Renal cortical epithelial cell (primary cell): ENCODE data around the gene RARS1. TPM values are rescaled to one million over a fixed set of nuclear protein-coding genes. Genes with fewer than 3 reads are reported as not detected.

Experiments used
- DNase-seq: peaks from one replicate; pipeline ENCODE4 v3.0.0-alpha.2; 2011; ENCODE audit warnings: low read depth
- total RNA-seq: library from RNA; depleted of rRNA; stranded (reverse); fragments of >200 nt; gene quantifications from 2 replicates; pipeline ENCODE4 v1.2.3, GENCODE V29; 2014

RARS1 gene
- 153 and 373 TPM in 2 replicates for total RNA-seq

DNA sequence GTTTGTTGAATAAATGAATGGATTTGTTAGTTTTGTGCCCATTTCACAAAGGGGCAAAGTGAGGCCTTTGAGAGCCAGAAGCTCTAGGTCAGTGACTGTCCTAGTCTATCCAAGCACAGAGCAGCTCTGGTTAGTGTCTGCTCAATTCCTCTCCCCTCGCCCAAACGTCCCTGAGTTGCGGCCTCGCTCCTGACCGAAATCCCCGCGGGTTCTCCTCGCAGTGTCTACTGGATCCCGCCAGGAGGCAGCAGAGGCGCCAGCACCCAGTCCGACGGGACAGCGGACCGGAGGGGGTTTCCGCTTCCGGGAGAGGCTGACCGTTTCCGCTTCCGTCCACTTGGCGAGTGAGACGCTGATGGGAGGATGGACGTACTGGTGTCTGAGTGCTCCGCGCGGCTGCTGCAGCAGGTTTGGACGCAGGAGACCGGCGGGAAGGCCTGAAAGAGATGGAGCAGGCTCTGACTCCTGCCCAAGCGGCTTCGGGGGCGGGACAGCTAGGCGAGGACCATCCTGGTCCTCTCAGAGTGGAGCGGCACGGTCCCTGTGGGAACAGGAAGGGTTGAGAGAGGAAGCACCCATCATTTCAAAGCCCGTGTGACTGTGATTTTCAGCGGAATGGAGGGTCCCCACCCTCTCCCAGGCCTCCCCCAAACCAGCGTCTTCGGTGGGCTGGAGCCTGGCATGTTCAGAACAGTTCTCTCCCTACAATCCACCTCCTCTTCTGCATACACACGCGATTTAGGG is at the start of gene RARS1:
Gene RARS1, plus strand, starts transcription at position 336 of the 744 bp plus-strand sequence. Its CDS starts 28 bp downstream, at position 364.
- DNase-seq: peak; percentile 89

DNA sequence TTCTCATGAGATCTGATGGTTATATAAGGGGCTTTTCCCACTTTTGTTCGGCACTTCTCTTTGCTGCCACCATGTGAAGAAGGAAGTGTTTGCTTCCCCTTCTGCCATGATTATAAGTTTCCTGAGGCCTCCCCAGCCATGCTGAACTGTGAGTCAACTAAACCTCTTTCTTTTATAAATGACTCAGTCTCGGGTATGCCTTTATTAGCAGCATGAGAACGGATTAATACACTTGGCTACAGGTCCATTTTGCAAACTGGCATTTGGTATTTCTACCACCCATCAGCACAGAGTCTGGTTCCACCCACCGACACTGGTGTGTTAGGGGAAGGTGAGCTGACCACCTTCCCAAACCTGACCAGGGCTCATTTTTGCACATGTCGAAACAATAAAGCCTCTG is 47.9 kb upstream of the RARS1 start:
- peak; percentile 14 for DNase-seq

DNA sequence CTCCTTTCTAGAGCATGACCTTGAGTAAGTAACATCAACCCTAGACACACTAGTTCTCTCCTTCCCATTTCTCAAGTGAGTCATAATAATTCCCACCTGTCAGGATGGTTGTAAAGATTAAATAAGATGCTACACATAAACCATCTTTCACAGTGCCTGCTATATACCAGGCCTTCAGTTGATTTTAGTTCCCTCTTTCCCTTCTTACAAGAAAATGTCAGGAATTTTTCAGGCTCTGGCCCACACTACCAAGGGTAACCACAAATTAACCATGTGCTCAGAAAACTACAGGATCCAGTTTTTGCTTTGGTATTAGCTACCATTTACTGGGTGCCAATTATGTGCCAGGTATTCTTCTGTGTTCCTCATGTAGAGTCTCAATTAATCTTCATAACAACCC is 42.7 kb upstream of the RARS1 start:
- DNase-seq: no peak

DNA sequence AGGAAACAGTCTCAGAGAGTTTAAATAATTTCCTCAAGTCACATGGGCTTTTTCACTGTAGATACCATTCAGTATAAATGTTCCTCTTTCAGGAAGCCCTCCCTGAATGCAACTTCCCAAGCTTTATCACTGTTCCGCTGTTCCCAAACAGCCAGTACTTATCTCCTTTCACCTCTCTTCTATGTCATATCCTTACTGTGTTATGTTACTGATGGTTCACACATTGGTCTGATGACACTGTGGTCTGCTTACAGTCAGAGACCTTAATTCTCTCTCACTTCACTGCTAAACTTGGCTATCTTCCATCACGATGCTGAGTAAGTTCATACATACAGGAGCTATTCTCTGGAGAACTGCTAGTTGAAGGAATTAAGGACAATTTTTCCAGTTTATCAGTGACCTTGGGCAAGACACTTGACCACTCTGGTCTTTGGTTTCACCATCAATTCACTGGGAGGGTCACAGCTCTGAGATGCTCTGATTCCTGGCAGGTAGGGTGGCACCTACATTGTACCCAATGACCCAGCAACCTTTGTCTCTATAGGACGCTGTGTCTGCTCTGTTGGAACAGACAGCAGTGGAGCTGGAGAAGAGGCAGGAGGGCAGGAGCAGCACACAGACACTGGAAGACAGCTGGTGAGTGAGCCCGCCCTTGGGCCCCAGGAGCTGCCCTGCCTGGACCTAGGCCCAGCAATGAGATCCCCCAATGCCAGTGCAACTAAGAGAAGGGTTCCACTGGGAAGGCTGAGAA is 42.1 kb upstream of the RARS1 start:
- DNase-seq: no peak

DNA sequence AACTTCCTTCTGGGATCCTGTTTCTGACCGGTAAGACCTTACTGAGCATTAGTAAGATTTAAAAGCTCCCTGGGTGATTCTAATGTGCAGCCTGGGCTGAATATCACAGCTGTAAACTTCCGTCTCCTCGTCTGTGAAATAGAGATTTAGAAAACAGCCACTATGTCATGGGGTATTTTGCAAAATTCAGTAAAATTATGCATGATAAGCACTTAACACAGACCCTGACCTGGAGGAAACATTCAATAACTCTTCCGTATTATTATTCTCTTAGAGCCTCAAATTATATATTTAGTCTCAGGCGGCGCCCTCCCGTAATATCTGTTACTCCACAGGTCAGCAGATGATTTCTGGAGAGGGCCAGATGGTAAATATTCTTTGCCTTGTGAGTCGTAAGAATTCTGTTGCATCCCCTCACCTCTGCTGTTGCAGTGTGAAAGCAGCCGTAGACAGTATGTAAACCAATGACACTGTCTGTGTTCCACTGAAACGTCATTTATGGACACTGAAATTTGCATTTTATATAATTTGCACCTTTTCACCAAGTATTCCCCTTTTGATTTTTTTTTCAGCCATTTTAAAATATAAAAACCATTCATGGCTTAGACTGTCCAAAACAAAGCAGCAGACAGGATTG is 39.2 kb upstream of the RARS1 start:
- DNase-seq: no peak

DNA sequence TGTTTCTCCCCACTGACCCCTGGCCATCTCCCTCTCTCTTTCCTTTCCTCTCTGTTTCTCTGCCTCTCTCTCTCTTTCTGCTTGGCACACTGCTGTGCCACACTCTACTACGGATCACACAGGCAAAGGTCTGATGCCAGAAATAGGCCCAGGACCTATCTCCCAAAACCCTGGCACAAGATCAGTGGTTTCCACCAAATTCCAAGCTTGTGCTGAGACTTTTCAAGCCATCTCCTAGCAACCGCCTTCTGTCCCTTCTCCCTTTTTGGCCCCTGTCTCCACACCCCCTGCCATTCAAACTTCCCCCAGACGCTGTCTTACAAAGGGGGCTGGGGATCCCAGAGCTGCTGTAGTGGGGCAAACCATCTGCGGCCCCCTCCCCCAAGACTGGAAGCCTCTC is 38.5 kb upstream of the RARS1 start:
- no peak for DNase-seq

DNA sequence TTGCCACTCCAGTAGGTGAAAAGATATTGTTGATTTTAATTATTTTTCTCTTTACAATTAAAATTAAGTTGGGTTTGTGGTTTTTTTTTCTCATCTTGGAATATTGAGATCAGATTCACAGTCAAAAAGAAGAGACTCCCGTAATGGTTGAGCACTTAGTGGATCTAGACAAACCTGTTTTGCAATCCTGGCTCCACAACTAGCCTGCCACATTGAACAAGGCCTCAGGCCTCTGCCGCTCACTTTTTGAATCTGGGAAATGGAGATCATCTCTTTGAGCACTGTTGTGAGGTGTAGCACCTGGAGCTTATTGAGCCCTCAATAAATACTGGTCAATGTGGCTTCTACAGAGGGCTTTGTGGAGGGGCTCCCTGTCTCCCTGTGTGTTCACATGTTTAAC is 37.1 kb upstream of the RARS1 start:
- DNase-seq: no peak

DNA sequence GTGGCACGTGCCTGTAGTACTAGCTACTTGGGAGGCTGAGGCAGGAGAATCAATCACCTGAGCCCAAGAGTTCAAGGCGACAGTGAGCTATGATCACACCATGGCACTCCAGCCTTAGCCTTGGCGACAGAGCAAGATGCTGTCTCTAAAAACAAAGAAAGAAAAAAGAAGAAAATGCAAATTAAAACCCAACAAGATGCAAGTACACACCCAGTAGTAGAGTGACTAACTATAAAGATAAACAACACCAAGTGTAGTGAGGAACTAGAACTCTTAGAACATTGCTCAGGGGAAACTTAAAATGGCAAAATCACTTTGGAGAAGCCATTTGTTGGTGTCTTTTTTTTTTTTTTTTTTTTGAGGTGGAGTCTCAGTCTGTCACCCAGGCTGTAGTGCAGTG is 34.7 kb upstream of the RARS1 start:
- no peak for DNase-seq

DNA sequence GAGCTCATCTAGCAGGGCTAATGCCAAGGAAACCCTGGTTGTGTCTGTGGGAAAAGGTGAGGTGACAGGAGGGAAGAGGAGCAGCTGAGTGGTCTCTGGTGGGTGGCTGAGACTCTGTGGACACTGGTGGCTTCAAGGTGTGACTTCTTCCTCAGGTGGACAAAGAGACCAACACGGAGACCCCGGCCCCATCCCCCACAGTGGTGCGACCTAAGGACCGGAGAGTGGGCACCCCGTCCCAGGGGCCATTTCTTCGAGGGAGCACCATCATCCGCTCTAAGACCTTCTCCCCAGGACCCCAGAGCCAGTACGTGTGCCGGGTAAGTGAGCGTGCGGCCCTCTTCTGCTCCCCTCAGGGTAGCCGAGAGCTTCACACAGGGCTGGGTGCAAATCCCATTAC is 31.1 kb upstream of the RARS1 start:
- no peak for DNase-seq

DNA sequence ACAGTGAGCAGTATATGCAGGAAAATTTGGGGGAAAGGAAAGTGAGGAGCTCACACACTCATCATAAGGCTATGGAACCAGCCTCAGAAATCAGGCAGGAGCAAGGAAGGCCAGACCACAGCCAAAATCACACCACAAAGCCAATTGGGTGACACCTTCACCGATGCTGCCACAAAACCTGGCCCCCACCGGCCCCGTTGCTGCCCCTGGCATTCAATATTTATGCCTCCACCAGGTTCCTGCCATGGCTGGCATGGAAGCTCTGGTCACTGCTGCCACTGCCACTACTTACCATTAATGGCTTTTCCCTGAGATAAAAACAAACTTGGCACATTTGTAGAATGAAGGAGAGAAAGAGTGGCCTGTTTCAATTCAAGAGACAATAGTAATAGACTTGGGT is 28.7 kb upstream of the RARS1 start:
- no peak for DNase-seq

DNA sequence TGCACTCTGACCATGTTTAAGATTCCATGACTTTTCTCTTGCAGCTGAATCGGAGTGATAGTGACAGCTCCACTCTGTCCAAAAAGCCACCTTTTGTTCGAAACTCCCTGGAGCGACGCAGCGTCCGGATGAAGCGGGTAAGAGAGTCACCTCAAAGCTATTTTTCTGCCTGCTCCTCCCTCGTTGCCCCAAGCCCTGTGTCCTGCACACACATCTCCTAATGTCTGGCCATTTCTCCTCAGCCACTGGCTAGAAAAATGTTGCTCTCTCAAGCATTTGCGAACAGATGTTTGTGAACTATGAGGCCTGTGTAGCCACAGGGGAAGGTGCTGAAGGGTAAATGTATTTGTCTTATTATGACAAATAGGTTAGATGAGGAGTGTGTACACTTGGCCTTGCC is 25.7 kb upstream of the RARS1 start:
- DNase-seq: no peak

DNA sequence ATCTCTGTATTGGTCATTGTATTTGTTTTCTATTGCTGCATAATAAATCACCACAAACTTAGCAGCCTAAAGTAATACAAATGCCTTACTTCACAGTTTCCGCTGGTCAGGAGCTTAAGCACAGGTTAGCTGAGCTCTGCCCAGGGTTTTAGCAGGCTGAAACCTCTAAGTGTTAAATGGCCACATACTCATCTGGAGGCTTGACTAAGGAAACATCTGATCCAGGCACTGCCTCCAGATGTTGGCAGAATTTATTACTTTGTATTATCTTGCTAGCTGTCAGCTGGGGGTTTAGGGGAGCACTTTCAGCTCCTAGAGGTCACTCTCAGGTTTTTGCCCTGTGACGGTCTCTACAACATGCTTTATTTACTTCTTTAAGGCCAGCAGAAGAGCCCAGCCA is 23.2 kb upstream of the RARS1 start:
- no peak for DNase-seq

DNA sequence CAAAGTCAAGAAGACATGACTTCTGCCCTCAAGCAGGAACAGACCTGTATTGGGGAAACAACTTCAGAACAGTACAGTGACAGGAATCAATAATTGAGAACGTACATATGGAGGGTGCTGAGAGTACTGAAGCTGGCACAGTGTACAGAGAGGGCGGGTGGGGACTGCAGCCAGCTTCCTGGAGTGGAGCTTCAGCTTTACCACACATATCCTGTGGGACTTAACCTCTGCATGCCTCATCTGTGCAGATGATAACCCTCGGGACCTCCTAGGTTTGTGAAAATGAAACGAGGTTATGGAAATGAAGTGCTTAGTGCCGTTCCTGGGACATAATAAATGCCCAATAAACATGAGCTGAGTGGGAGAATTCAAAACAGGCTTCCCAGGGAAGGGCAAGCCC is 22.1 kb upstream of the RARS1 start:
- DNase-seq: no peak

DNA sequence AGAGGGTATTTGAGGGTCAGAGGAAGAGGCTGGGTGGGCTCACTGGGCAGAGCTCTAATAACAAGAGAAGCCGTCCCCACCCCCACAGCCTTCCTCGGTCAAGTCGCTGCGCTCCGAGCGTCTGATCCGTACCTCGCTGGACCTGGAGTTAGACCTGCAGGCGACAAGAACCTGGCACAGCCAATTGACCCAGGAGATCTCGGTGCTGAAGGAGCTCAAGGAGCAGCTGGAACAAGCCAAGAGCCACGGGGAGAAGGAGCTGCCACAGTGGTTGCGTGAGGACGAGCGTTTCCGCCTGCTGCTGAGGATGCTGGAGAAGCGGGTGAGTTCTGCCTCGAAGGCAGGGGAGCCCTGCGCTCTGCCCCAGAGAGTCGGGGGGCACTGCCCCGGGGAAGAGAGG is 21.6 kb upstream of the RARS1 start:
- DNase-seq: no peak

DNA sequence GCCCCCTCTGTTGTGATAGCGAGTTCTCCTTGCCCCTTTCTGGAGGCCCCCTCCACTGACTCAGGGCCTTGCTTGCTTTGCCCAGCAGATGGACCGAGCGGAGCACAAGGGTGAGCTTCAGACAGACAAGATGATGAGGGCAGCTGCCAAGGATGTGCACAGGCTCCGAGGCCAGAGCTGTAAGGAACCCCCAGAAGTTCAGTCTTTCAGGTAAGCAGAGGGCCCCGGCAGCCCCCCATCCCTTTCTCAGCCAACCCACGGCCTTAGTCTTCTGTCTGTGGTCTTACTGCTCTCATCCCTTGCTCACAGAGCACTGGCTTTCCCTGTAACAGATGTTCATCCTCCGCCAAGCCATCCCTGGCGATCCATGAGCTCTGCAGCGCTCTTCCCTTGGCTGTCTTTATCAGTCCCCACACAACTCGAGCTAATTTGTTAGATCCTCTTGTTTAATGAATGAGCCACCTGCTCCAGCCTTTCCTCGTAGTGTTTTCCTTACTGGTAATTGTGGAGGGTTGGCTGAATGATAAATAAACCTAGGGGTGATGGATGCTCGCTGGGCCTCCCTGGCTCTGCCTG is 18.4 kb upstream of the RARS1 start:
- DNase-seq: no peak

DNA sequence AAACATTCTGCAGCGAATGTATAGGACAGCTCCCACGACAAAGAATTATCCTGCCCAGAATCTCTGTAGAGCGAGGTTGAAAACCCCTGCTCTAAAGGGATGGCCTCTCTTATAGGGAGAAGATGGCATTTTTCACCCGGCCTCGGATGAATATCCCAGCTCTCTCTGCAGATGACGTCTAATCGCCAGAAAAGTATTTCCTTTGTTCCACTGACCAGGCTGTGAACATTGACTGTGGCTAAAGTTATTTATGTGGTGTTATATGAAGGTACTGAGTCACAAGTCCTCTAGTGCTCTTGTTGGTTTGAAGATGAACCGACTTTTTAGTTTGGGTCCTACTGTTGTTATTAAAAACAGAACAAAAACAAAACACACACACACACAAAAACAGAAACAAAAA is 17.4 kb upstream of the RARS1 start:
- DNase-seq: peak; percentile 43

DNA sequence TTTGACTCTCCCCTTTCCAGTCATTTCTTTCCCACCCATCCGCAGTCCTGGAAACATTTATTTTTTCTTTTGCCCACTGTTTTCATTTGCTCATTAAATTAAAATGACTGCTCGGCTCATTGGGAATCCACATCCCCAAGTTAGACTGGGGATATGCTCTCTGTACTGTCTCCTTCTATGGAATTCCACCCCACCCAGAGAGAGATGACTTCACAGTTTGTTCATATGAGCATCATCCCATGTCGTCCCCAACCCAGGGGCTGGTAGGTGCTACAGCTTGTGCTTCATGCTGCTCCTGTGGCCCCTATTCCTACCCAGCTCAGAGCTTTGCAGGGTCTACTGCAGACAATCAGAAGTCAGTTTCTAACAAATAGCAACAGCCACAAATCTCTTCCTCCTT is 16.5 kb upstream of the RARS1 start:
- DNase-seq: no peak

DNA sequence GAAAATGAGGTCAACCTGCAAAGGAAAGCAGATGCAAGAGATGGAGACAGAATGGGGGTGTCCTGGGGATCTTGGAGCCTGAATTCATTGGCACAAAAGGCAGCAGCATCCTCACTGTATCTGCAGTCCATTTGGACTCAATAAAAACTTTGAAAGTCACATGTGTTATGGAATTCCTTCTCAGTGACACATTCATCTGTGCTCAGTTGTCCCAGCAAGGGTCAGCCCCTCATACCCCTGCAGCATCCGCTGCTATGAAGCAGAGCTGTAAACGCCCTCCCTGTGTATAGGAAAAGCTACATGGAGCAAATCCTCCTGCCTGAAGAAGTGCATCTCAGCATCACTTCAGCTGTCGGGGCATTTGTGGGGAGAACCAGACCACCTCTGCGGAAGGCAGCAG is 14.5 kb upstream of the RARS1 start:
- DNase-seq: no peak

DNA sequence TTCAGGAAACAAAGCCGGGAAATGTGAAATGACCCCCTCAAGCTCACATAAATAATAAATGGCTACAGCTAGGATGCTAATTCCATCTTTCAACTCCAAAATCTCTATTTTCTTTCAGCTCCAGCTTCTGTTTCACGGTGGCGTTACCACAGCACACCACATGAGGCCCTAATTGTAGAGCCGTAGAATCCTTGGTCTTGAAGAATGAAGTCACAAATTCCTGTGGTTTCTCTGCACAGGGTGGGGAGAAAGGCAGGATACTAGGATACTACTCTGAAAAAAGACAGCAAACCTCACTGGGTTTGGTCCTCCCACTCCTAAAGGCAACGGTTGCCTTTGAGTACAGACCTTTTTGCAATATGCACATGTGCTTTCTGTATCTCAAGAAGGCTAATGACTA is 13.9 kb upstream of the RARS1 start:
- peak; percentile 87 for DNase-seq

DNA sequence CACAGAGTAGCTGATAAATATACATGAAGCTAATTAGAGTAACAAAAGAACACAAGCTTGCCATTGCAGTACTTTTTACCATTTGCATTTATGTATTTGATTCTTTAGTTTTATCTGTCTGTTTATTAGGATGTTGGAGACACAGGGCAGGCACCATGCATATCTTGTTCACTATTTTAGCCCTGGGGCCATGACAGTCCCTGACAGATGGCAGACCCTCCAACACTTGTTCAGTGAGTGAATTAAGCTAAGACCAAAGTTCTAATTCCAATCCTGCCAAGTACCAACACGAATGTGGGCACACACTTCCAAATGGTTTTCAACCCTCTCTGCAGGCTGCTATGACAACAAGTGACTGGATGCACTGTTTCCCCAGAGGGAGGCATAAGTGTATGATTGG is 12.0 kb upstream of the RARS1 start:
- no peak for DNase-seq

DNA sequence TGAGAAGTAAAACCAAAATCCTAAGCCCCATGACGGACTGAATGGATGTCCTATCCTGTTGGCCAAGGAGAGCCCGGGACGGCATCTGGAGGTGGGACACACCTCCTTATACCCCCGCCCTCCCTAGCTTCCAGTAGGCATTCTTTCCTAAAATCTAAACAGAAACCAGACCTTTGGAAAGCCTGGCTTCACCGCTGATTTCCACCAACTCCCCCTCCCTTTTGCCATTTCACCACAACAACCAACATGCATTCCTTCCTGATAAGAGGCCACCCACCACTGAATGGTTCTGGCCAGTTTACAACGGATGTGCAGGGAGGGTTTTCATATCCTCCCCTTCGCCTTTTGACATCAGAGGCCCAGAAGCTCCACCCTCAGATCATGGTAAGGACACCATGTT is 9.2 kb upstream of the RARS1 start:
- peak; percentile 24 for DNase-seq

DNA sequence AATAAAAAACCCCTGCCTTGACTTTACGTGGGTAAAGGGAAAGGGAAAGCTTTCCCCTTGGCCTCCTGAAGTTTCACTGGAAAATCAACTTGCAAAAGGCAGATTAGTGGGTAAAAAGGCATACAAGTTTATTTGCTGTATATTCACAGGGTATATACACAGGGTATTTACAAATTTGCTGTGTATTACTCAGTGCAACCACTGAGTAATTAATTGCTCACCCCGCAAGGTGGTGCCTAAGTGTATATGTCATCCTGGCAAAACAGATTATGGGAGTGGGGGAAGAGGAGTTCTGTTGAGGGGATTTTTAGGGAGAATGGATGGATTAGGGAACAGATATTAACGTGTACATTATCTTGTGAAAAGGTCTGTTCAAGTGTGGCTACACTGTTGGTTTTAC is 7.1 kb upstream of the RARS1 start:
- DNase-seq: no peak

DNA sequence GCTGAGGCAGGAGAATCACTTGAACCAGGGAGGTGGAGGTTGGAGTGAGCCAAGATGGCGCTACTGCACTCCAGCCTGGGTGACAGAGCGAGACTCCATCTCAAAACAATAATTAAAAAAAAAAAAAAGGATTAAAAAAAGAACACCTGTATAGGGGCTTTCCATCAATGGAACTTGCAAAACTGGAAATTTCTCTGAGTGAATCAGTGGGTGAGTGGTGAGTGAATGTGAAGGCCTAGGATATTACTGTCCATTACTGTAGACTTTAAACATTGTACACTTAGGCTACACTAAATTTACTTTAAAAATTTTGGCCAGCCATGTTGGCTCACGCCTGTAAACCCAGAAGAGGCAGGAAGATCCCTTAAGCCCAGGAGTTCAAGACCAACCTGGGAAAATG is 5.7 kb upstream of the RARS1 start:
- no peak for DNase-seq
